Stimulated activated CD4-positive, alpha-beta T cell treated with anti-CD3 and anti-CD28 coated beads, Interleukin-15, amount 100 ng/mL, for 48 hours (primary cell): ENCODE data around the gene BMF.

Experiments used
- DNase-seq, 2 donors: peaks; one replicate each; pipeline ENCODE4 v3.0.0-alpha.2; 2020; ENCODE audit warnings: low read depth in 2 of 2

Gene BMF

DNA sequence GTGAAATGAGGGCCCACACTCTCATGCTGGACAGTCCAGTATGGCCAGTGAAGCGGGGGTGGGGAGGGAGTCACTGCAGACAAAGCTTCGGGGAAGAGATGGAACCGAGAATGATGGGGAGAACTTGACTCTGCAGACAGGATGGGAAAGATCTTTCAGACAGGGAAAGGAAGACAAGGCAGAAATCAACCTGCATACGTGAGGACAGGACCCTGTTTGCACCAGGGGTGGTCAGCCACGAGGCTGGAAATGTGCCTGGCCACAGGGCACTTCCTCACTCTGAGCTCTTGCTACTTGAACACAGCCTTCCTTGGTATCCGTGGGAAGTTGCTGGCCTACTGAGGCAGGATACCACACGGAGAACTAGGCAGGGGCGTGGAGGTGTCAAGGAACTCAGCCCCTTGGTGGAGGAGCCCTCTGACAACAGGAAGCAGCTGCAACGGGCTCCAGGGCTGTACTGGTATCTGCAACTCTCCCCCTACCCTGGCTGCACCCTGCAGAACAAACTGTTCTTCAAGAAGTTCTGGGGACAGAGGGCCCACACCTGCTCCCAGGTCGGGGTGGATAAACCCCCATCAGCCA, 60.4 kb downstream of the BMF start:
- no peak for DNase-seq

DNA sequence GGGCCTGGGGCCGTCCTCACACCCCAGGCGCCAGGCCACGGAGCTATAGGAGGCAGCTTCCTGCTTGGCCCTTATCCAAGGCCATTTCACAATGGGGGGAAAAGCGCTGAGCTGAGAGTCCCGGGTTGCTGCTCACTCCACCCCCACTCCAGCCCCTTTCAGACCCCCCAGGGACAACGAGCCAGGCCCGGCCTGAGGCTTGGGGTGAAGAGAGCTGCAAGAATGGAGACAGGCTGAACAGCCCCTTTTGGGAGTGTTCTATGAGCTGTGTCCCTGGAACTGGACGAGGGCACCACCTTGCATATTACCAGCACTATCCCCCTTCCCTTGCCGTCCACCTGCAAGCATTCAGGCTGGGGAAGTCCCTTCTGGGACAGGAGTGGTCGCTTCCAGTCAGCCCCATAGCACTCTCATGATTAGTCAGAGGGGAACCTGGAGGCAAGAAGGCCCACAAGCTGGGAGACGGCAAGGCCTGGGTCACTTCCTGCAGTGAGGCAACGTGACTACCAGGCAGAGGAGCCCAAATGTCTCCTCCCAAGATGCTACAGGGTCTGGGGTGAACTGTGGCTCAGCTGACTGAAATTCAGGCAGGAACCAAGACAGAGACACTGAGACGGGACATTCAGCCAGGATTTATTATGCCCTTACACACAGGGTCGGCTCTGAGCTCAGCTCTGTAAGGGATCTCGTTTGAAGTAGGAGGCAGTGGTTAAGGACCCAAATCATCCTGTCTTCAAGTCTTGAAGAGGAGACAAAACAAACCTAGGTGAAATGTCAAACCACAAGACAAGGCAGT, 61.1 kb downstream of the BMF start:
- DNase-seq: peak; percentile 64 to 69

DNA sequence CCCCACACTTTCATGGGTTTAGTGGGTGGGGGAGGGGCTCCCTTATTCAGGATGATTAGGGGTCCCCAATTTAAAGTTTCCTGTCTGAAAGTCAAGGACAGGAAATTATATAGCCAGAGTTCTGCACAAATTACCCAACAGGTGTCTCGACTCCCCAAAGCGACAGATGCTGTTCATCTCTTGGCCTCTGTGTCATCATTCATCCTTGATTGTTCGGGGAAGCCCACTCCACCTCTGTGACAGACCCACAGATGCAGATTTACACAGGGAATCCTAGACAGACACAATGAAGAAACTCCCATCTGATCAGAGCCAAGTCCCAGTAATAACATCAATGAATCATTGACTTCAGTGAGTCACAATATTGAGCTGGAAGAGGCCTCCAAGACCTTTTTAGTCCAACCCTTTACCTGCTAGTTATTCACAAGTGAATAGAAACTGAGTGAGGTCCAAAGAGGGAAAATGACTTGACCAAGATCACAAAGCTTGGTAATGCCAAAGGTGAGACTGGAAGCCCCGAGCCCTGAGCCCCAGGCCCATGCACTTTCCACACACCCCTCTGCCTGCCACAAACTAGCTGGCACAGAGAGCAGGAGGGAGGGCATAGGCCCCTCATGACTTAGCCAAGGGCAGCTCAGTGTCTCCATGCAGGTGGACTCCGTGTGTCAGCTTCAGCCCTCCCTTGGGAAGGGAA, 61.8 kb downstream of the BMF start:
- no peak for DNase-seq

DNA sequence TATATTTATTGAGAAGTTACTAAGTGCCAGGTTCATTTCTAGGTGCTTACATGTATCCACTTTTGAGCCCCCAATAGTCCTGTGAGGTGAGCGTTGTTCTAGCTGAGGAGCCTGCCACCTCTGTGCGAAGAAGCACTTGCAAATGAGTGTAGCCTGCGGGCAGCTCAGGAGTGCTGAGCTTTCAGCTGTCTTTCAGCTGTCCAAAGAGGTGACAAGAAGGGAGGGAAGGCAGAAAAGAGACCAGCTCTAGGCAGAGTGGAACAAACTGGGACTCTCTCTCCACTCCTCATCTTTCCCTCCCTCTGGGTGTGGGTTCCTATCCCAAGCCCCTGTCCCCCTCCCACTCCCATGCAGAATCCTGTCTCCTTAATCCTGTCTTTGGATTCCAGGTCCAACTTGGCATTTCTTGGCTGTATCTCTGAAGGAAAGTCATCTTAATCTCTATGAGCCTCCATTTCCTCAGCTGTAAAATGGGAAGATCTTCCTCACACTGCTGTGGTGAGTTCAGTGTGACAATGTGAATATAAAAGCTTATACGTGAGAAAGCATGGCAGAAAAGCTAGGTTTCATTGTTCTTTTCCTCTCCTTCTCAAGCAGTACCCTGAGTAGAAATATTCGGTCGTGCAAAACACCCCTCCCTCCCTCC, 63.0 kb downstream of the BMF start:
- DNase-seq: no peak

DNA sequence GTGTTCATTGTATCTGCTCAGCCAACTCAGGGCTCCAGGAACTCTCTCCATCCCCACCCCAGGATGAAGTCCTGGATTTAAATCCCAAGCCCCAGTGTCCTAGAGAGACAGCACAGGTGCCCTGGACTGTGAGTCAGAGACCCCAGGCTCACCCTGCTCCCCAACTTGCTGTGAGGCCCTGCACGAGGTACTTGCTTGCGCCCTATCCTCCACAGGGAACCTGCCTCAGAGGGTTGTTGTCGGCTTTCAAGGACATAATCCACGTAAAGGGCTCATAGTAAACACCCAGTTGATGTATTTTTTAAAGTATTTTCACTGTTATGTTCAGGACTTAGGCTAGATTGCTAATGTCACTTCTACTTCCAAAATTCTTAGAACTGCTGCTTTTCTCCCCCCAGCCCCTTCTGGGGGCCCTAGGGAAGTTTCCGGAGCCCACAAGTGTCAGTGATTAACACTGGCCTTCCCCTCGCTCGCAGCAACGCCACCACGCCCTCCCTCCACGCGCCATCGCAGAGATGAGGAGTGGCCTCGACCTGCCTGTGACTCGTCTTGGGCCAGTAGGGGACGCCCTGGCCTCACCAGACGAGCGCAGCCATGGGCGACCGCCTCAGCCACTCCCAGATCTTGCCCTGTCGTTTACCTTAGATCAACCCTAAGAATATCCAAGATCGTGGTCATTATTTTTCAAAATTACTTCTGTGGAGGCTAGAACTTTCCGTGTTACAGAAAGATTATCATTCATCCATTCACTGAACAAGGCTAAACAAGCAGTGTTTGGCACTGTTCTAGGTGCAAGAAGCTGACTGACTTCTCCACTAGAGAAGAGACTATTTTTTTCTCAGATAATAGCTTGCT, 63.7 kb downstream of the BMF start:
- DNase-seq: peak; percentile 71 to 87

DNA sequence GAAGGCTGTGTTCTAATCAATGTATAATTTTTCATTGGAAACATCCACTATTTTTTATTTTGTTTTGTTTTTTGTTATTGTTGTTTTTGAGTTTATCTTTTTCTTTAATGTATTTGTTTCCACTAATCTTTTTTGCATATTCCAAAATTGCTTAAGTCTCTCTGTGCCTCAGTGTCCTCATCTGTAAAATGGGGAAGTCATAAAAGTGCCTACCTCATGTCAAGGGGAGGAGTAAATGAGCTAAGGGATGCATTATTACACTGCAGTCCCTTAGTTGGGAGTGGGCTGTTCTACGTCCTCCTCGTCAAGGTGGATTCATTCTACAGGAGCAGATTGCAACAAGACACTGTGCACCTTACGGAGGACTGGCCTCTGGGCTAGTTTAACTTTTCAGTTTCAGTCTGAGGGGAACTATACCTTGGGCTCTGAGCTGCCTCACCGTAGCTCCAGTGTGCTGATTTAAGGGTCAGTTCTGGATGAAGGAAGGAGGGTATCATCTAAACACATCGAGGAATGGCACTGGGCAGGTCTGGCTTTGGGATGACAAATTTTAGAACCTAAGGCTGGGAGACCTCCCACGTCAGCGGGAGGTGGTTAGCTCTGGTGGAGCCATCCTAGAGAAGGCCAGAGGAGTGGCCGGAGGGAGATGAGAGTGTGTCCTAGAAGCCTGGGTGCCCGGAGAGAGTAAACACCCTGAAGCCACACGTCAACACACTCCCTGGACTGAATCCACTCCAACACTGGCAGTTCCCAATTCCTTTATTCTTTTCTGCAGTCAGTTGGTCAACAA, 64.6 kb downstream of the BMF start:
- no peak for DNase-seq

DNA sequence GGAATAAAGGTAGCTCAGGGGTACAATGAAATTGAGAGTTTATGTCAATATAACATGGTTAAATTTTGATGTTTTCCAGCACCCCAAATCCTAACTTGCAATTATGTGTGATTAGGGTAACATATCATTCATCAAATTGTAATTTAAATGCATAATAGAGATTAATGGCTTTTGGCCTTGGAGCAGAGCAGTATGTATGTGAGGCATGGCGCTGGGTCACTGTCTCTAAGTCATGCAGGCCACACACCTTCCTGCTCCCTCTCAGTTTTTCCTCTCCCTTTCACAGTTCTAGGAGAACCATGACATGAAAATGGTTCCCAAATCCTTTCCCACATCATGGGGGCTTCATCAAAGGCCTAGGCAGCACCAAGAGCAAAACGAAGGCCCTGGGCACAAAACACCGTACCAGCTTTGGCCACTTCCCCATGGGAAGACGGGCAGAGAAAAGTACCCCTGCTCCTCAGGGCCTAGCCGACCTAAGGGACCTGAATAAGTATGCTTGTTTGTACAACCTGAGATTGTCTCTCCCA, 65.8 kb downstream of the BMF start:
- no peak for DNase-seq

DNA sequence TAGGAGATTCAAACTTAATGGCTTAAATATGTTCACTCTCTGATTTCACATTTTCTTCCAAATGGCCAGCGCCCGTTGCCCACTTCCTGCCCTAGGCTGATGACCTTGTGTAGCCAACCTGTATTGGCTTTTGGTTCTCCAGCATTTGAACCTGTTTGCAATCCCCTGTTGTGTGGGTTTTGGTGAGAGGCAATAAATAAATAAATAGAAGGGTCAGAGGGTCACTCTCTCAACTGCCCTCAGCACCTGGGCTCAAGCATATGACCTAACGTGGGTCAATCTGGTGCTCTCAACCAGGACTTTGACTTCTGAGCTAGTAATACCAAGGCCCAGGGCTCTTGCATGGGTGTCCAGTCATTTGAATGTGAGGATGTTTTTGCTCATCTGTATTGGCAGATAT, 67.9 kb downstream of the BMF start:
- DNase-seq: no peak

DNA sequence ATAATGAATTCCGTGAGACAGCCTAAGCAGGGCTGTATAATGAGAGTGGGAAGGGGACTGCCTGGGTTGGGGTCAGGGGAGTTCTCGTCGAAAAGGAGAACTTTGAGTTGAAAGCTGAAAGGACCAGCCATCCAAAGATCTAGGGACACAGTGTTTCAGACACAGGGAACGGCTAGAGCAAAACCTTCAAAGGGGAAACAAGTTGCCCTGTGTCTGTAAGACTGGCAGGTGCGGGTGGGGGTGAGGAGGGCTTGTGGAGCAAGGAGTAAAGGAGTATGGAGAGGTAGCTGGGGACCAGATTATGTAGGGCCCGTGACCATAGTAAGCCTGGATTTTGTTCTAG, 68.4 kb downstream of the BMF start:
- no peak for DNase-seq

DNA sequence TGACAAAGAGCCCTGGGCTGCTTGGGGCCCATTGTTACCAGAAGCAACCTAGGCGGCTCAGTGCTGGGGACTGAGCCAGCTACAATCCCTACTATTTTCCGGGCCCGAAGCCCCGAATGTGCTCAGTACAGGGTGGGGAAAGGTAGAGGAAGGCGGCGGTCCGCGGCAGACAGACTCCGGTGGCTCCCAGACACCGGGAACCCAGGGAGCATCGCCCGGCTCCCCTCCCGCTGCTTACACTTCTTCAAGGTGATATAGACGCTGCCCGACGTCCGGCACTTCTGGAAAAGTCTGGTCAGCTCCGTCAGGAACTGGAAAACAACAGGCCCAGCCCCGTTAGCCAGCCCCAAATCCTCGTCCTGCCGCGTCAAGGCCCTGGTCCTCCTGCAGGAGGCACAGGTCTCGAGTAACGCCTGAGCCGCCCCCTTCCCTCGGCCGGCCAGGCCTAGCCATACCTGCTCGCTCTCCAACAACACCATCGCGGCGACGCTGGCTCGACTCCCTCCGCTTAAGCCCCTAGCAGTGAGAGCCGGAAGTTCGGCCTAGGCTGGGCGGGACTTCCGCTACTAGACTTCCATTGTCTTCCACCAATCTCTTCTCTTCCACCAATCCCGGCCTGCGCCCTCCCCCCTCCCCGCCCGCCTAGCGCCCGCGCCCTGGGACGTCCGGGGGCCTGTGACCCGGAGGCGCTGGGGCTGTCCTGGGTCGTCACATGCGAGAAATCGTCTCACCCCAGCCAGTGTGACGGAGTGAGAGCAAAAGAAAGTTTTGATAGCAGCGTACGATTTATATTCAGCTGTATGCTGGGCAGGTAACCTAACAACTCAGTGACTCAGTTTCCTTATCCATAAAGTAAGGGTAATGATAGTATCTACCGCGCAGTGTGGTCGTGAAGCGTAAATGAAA, 69.8 kb downstream of the BMF start, which contains the start of gene SRP14:
Gene SRP14, minus strand, starts transcription at position 544 of the 906 bp plus-strand sequence. Its CDS starts 65 bp downstream, at position 479.
- peak; percentile 86 to 93 for DNase-seq

DNA sequence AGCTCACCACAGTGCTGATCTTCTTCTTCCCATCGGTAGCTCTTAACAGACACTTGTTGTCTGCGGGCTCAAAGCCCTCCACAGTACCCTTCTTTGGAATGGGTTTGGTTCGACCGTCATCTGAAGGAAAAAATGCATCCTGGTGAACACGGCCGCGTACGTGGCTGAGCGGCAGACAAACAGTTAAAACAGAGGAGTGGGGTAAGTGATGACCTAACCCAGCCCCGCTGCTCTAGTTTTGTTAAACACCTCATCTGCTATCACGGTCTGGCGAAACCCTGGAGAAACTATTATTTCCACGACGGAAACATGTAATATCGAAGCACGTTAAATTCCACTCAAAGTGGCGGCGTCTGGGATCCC, 70.4 kb downstream of the BMF start:
- no peak for DNase-seq
